GM12878 (cell line): Measurements from ENCODE around the gene GTSE1. TPM values are rescaled to one million over a fixed set of nuclear protein-coding genes. Genes with fewer than 3 reads are reported as not detected.

Experiments used
- ATAC-seq: fragments of 200-7000 bp; cut with Tn5 transposase; 3 replicates; pipeline ENCODE4 v1.9.1; 2020; ENCODE audit warnings: mild to moderate bottlenecking, moderate library complexity
- BruUV-seq: library from RNA; stranded (reverse); fragments of 400-500 nt; replicated peaks from 2 replicates; lab custom pipeline; 2021; lab: Mats Ljungman, UMichigan
- CTCF ChIA-PET: fragments of 300-600 bp; sonication (Branson Sonifier 250); formaldehyde crosslinking; extraction: SDS; loops from one replicate; lab custom pipeline; 2021; ENCODE audit warnings: inconsistent platforms; lab: Yijun Ruan, JAX
- POLR2A ChIA-PET: fragments of 350-600 bp; formaldehyde crosslinking; extraction: SDS; loops from one replicate; lab custom pipeline; 2021; ENCODE audit warnings: inconsistent platforms; lab: Charles Lee
- RAD21 ChIA-PET: fragments of 300-600 bp; sonication (Branson Sonifier 250); formaldehyde crosslinking; loops from one replicate; lab custom pipeline; 2023; ENCODE audit warnings: antibody characterized with exemption; ENCODE audit not compliant: unreplicated experiment; lab: Charles Lee
- SMC1A ChIA-PET: fragments of 300-600 bp; sonication (Branson Sonifier 250); formaldehyde crosslinking; loops from one replicate; lab custom pipeline; 2023; ENCODE audit not compliant: unreplicated experiment, uncharacterized antibody; lab: Charles Lee
- DNase-seq: peaks from one replicate; pipeline ENCODE4 v3.0.0-alpha.2; 2011; ENCODE audit warnings: low read depth, low spot score
- FAIRE-seq: peaks from 3 replicates; lab custom pipeline; 2011; peaks lifted over from hg19 to GRCh38; lab: Jason Lieb, UNC
- H2AFZ ChIP-seq: 2 replicates; pipeline ENCODE4 v1.6.0; 2011; ENCODE audit warnings: low read depth, low read length, control low read depth; ENCODE audit not compliant: control insufficient read depth
- H3K27ac ChIP-seq: 2 replicates; pipeline ENCODE4 v1.5.1; 2011; ENCODE audit warnings: control low read depth; ENCODE audit not compliant: control insufficient read depth, insufficient read depth
- H3K27me3 ChIP-seq, 2 experiments: replicated peaks in 1 of 2; 2 replicates each; pipeline versions ENCODE4 v1.6.0 to v1.6.1; 2011; ENCODE audit warnings: low read length in 1 of 2; ENCODE audit not compliant: control insufficient read depth in 2 of 2, insufficient read depth in 2 of 2
- H3K36me3 ChIP-seq, 2 experiments: 2 replicates each; pipeline ENCODE4 v1.5.1; 2011; ENCODE audit warnings: low read length in 1 of 2; ENCODE audit not compliant: control insufficient read depth in 2 of 2, insufficient read depth in 2 of 2
- H3K4me1 ChIP-seq: 2 replicates; pipeline ENCODE4 v1.6.1; 2011; ENCODE audit warnings: mild to moderate bottlenecking, low read length, moderate library complexity, mixed read lengths; ENCODE audit not compliant: control insufficient read depth, insufficient read depth
- H3K4me2 ChIP-seq: 2 replicates; pipeline ENCODE4 v1.6.0; 2011; ENCODE audit warnings: control low read depth; ENCODE audit not compliant: control insufficient read depth, insufficient read depth
- H3K4me3 ChIP-seq: fragments of 200-600 bp; sonication (generic); 2 replicates; pipeline ENCODE4 v1.5.1; 2016
- H3K79me2 ChIP-seq: 2 replicates; pipeline ENCODE4 v1.6.0; 2011; ENCODE audit warnings: low read length; ENCODE audit not compliant: control insufficient read depth, insufficient read depth
- H3K9ac ChIP-seq: 2 replicates; pipeline ENCODE4 v1.8.0; 2011; ENCODE audit warnings: low read length, control low read depth, mixed read lengths; ENCODE audit not compliant: control insufficient read depth, insufficient read depth
- H3K9me3 ChIP-seq: replicated peaks from 3 replicates; pipeline ENCODE4 v1.5.1; 2011; ENCODE audit warnings: mild to moderate bottlenecking, low read length; ENCODE audit not compliant: control insufficient read depth, insufficient read depth
- H4K20me1 ChIP-seq: 2 replicates; pipeline ENCODE4 v1.6.0; 2011; ENCODE audit not compliant: control insufficient read depth, insufficient read depth
- CREM ChIP-seq: IDR thresholded peaks from 2 replicates; pipeline ENCODE4 v1.6.1; 2014; ENCODE audit warnings: antibody characterized with exemption, low read depth
- FOS ChIP-seq: IDR thresholded peaks from 3 replicates; pipeline ENCODE4 v1.6.1; 2011; ENCODE audit warnings: borderline replicate concordance; ENCODE audit not compliant: insufficient read length; ENCODE audit errors: extremely low read depth
- MTA2 ChIP-seq: fragments of 450-650 bp; IDR thresholded peaks from 2 replicates; pipeline ENCODE4 v1.6.1; 2016; ENCODE audit warnings: low read depth, mild to moderate bottlenecking, moderate library complexity
- NR2F1 ChIP-seq: fragments of 450-650 bp; conservative IDR thresholded peaks from 2 replicates; pipeline ENCODE4 v1.6.1; 2017; ENCODE audit warnings: mild to moderate bottlenecking
- PAX5 ChIP-seq: IDR thresholded peaks from 2 replicates; pipeline ENCODE4 v1.6.1; 2011; ENCODE audit warnings: low read depth, low read length, borderline replicate concordance
- POLR2AphosphoS5 ChIP-seq: IDR thresholded peaks from 2 replicates; pipeline ENCODE4 v1.6.1; 2011; ENCODE audit warnings: mild to moderate bottlenecking, low read length, inconsistent platforms
- SIX5 ChIP-seq: IDR thresholded peaks from 2 replicates; pipeline ENCODE4 v1.6.1; 2011; ENCODE audit warnings: mild to moderate bottlenecking, low read depth, low read length, moderate library complexity; ENCODE audit not compliant: severe bottlenecking
- SMAD5 ChIP-seq: IDR thresholded peaks from 2 replicates; pipeline ENCODE4 v1.6.1; 2016; ENCODE audit warnings: antibody characterized with exemption, low read depth
- SREBF2 ChIP-seq: IDR thresholded peaks from 2 replicates; pipeline ENCODE4 v1.6.1; 2012; ENCODE audit warnings: mild to moderate bottlenecking, low read length
- TBL1XR1 ChIP-seq: IDR thresholded peaks from 2 replicates; pipeline ENCODE4 v1.6.1; 2012; ENCODE audit warnings: low read depth, low read length, improper control_type of control experiment
- ZZZ3 ChIP-seq: IDR thresholded peaks from 2 replicates; pipeline ENCODE4 v1.6.1; 2011; ENCODE audit warnings: low read depth; ENCODE audit not compliant: control insufficient read depth, insufficient read length
- WGBS: methylation state at CpG from one replicate; pipeline ENCODE4 v1.1.6; 2016; ENCODE audit warnings: low lambda C conversion rate; ENCODE audit not compliant: insufficient replicate concordance, insufficient coverage; ENCODE audit errors: missing lambda C conversion rate; 5-methylcytosine and 5-hydroxymethylcytosine counted together
- in situ Hi-C: fragments of 300-500 bp; cut with MboI; formaldehyde crosslinking; loops from 9 replicates; pipeline ENCODE4 v1.14.3; 2018; ENCODE audit warnings: mixed read lengths
- intact Hi-C: fragments of 100-400 bp; cut with micrococcal nuclease; formaldehyde crosslinking; loops from one replicate; pipeline ENCODE4 v1.14.2; 2022; ENCODE audit not compliant: unreplicated experiment
- polyA plus RNA-seq, 11 experiments: library from polyadenylated mRNA; depleted of rRNA in 4 of 11; unstranded in 6 of 11; stranded (reverse) in 5 of 11; fragments of >200 nt; fragmentation: Nextera tagmentation in 4 of 11; fragmentation: Illumina TruSeq in 1 of 11; extraction: Ambion mirVana in 4 of 11; extraction: Trizol in 1 of 11; gene quantifications; 1 replicate in 1 of 11; 2 replicates in 10 of 11; pipeline versions ENCODE4 v1.2.1 to v1.2.3, GENCODE V29; 2011 to 2016; ENCODE audit warnings: inconsistent platforms in 2 of 11, missing spikeins in 2 of 11, low read depth in 1 of 11
- total RNA-seq, 4 experiments: library from RNA; depleted of rRNA in 3 of 4; stranded (reverse); fragments of >200 nt in 3 of 4; fragmentation: Illumina TruSeq in 1 of 4; extraction: Trizol in 1 of 4; gene quantifications; 2 replicates each; pipeline versions ENCODE4 v1.2.1 to v1.2.3, GENCODE V29; 2013 to 2021
- TF ChIP-seq, protein P1 (sequence below): fragments of 450-650 bp; IDR thresholded peaks from 2 replicates; pipeline ENCODE4 v1.6.1; 2017; ENCODE audit warnings: low read depth, mild to moderate bottlenecking, moderate library complexity
- TF ChIP-seq, protein P2 (sequence below): IDR thresholded peaks from 2 replicates; pipeline ENCODE4 v1.6.1; 2012; ENCODE audit warnings: low read depth, low read length, improper control_type of control experiment

GTSE1 gene
- total and polyA plus RNA-seq, 10 of the 15 experiments (the other 5 are each of a cell fraction or from before 2014, with no cell fraction given): 6.6 to 46.2 (median 32.3) TPM

DNA sequence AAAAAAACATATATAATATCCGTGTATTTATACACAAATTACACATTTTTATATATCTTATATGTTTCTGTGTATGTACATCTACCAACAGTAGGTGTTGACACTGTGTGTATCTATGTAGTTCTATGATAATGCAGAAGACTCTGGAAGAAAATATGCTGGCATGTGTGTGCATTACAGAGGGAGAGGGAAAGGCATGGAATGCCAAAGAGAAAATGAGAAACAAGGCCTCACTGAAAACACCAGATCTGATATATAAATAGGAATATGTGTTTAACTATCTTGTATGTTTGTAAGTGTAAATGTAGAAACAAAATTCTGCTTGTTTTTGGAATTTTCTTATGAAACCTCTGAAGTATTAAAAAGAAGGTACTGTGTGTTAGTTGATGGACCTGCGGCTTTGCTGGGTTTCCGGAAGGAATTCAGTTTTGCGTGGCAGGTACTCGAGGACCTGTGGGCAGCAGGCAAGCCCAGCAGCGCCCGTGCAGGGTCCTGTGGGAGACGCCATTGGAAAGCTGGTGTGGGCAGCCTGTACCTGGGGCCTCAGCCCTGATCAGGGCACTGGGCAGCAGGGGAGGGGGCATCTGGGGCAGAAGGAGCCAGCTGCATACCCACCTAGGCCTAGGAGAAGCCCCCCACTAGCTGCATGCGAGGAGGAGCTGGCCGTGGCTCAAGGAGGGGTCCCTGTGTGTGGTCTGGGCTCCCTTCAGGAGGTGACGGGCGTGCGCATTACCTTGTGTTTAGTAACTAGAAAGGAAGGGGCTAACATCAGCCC lies 31.2 kb downstream of the GTSE1 start (continued):
- TF ChIP-seq ZZZ3 (no peak), PAX5 (no peak), CREM (no peak)

DNA sequence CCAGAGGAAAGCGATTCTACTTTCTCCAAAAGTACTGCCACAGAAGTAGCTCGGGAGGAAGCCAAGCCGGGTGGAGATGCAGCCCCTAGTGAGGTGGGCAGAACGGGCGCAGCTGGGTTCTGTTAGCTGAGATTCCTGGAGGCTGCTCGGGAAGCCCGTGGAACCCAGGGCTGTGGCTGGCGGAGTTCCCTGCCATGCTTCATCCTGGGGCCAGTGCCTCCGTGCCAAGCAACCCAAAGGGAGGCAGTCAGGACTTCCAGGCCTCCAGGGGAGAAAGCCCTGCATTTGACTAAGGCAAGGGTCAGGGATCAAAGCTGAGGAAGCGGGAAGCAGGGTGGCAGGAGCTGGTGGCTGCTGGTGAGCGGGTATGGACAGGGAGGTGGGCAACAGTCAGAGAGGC lies 32.1 kb downstream of the GTSE1 start:
- TF ChIP-seq SIX5 (no peak), NR2F1 (no peak)
- TF ChIP-seq, all 136 proteins: peak for 0
- RAD21 ChIA-PET: no interaction called here

DNA sequence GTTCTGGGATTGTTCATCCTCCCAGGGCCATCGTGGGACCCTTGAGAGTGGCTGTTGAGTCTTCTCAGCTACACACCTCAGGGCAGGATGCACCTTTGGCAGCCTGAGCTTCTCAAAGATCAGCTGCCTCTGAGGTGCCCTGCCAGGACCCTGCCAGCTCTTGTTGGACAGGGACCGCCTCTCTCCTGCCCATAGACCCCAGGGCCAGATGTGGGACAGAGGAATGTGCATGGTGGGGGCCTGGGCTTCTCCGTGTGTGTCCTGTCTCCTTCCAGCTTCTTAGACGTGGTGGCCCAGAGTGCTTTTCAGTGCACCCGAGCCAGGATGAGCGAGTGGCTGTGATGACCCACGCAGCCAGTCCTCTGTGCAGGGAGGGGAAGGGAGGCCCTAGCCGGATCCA lies 32.9 kb downstream of the GTSE1 start:
- in situ Hi-C loops (no loop called here), intact Hi-C loops (no loop called here)
- SMC1A ChIA-PET: no interaction called here
- no peaks in the 10 kb centered on the region for H3K79me2 ChIP-seq
- H3K27ac ChIP-seq: no peak overlapping the region
- 0 out of 2 replicates have a peak, but pooled peaks cover 2% of the 10 kb centered on the region for H3K4me1 ChIP-seq
- BruUV-seq: no TSS peak
- DNase-seq (no peak), FAIRE-seq (no peak), ATAC-seq (no peak)
- H3K4me2 ChIP-seq: no peak overlapping the region
- peaks cover 26 to 36% of the 10 kb centered on the region in 2 experiments for H3K36me3 ChIP-seq
- CTCF ChIA-PET: no interaction called here
- POLR2A ChIA-PET: no interaction called here
- H3K9me3 ChIP-seq: no peaks in the 10 kb centered on the region
- RAD21 ChIA-PET: no interaction called here
- no peaks in the 10 kb centered on the region for H4K20me1 ChIP-seq
- no peak overlapping the region for H2AFZ ChIP-seq
- no peak overlapping the region for H3K9ac ChIP-seq
- WGBS: 90% methylated on average over 8 of the region's 8 CpGs
- no peak overlapping the region for H3K4me3 ChIP-seq
- H3K27me3 ChIP-seq: no peaks in the 10 kb centered on the region
- no peak for TF ChIP-seq MTA2
- TF ChIP-seq ZZZ3: no peak
- TF ChIP-seq TBL1XR1: no peak
- TF ChIP-seq SREBF2: no peak
- no peak for TF ChIP-seq FOS
- TF ChIP-seq POLR2AphosphoS5: no peak
- TF ChIP-seq, protein P1, sequence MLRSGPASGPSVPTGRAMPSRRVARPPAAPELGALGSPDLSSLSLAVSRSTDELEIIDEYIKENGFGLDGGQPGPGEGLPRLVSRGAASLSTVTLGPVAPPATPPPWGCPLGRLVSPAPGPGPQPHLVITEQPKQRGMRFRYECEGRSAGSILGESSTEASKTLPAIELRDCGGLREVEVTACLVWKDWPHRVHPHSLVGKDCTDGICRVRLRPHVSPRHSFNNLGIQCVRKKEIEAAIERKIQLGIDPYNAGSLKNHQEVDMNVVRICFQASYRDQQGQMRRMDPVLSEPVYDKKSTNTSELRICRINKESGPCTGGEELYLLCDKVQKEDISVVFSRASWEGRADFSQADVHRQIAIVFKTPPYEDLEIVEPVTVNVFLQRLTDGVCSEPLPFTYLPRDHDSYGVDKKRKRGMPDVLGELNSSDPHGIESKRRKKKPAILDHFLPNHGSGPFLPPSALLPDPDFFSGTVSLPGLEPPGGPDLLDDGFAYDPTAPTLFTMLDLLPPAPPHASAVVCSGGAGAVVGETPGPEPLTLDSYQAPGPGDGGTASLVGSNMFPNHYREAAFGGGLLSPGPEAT: no peak
- TF ChIP-seq, protein P2, sequence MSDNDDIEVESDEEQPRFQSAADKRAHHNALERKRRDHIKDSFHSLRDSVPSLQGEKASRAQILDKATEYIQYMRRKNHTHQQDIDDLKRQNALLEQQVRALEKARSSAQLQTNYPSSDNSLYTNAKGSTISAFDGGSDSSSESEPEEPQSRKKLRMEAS: no peak
- TF ChIP-seq SMAD5: no peak

More for the DNA sequence above, 32.1 kb downstream of the GTSE1 start:
- H3K79me2 ChIP-seq: no peaks in the 10 kb centered on the region
- ATAC-seq: no peak
- in situ Hi-C loops: no loop called here
- peaks cover 26 to 40% of the 10 kb centered on the region in 2 experiments for H3K36me3 ChIP-seq
- H3K9me3 ChIP-seq: no peaks in the 10 kb centered on the region
- 100% methylated on average over 11 of the region's 11 CpGs for WGBS
- intact Hi-C loops: no loop called here
- ChIA-PET SMC1A (no interaction called here), POLR2A (no interaction called here), CTCF (no interaction called here)
- FAIRE-seq: no peak
- no TSS peak for BruUV-seq
- no peak overlapping the region for H3K27ac ChIP-seq
- no peak overlapping the region for H3K9ac ChIP-seq
- H3K4me3 ChIP-seq: no peak overlapping the region
- H3K4me1 ChIP-seq: no peaks in the 10 kb centered on the region
- no peak overlapping the region for H2AFZ ChIP-seq
- H3K4me2 ChIP-seq: no peak overlapping the region
- no peaks in the 10 kb centered on the region for H3K27me3 ChIP-seq
- no peaks in the 10 kb centered on the region for H4K20me1 ChIP-seq
- no peak for DNase-seq
